OCI-LY3 (cell line): ENCODE measurements around the gene SUSD1.

Experiments
- EZH2phosphoT487 ChIP-seq: fragments of 200-600 bp; shearing (Covaris generic); IDR thresholded peaks from 2 replicates; pipeline ENCODE4 v1.6.1; 2018; ENCODE audit warnings: antibody characterized with exemption, mixed run types, low read depth
- TF ChIP-seq, protein P1 (sequence below): fragments of 200-600, 300-600 bp; sonication (generic); IDR thresholded peaks from 2 replicates; pipeline ENCODE4 v1.5.1; 2014; ENCODE audit warnings: antibody characterized with exemption, low read length, low read depth

DNA sequence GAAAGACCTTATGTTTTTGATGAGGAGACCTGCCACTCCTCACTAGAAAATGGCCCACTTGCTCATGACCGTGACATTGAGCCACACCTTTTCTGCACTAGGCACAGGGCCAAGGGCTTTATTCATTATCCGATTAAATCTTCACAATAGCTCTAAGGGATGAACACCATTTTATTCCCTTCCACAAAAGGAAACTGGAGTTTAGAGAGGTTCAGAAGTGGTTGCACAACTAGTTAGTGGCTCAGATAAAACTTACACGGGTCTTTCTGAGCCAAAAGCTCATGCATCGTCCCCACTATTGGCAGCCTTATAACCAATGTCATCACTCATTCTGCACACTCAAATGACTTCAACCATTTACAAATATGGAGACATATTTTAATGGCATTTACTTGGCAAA, 39.4 kb downstream of the SUSD1 start:
- no peak for TF ChIP-seq EZH2phosphoT487
- TF ChIP-seq, protein P1, sequence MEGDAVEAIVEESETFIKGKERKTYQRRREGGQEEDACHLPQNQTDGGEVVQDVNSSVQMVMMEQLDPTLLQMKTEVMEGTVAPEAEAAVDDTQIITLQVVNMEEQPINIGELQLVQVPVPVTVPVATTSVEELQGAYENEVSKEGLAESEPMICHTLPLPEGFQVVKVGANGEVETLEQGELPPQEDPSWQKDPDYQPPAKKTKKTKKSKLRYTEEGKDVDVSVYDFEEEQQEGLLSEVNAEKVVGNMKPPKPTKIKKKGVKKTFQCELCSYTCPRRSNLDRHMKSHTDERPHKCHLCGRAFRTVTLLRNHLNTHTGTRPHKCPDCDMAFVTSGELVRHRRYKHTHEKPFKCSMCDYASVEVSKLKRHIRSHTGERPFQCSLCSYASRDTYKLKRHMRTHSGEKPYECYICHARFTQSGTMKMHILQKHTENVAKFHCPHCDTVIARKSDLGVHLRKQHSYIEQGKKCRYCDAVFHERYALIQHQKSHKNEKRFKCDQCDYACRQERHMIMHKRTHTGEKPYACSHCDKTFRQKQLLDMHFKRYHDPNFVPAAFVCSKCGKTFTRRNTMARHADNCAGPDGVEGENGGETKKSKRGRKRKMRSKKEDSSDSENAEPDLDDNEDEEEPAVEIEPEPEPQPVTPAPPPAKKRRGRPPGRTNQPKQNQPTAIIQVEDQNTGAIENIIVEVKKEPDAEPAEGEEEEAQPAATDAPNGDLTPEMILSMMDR = no peak
